Measurements from ENCODE around the gene MYO18A.

GRCh38 chr17:29060475-29060874, 119.7 kb downstream of the MYO18A start:
- TF ChIP-seq CTCF (optimal IDR thresholded peaks at IDR 0.05 in 1 of 3, IDR thresholded peaks at IDR 0.05 in 1 of 3, conservative IDR thresholded peaks at IDR 0.05 in 1 of 3; ENCODE audit: extremely low read depth in 1 of 3, insufficient read depth in 2 of 3, low read length in 3 of 3): no peak
- no peak for TF ChIP-seq EZH2 (IDR thresholded peaks at IDR 0.05; ENCODE audit: low read length)

Measured in keratinocyte (primary cell).